D341Med (cell line): ENCODE results near the gene TANGO6.

Source experiments
- DNase-seq: peaks from one replicate; pipeline ENCODE4 v3.0.0; 2012; ENCODE audit warnings: low spot score

TANGO6 gene

DNA sequence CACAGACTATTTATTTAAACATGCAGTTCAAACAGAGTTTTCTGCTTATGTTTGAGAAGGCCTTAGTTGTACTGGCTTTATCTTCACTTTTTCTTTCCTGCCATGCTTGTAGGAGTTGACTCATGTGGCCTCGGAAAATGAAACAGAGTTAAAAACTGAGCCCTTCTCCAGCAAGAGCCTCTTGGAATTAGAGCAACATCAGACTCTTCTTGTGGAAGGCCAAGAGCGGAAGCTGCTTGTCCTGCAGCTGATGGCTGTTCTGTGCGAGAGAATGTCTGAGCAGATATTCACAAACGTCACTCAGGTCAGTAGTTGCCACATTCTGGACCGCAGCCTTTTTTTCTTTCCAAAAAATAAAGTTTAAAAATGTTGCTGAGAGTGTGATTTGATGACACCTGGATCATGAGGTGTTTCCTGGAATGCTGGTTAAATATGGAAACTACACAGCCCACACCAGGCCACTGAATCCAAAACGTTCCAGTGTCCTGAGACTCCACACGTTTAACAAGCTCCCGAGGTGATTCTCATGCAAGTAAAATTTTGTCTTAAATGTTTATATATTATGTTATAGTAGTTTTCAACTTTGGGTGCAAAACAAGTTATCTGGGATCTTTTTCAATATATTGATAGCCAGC, 65.9 kb downstream of the TANGO6 start:
- no peak for DNase-seq

DNA sequence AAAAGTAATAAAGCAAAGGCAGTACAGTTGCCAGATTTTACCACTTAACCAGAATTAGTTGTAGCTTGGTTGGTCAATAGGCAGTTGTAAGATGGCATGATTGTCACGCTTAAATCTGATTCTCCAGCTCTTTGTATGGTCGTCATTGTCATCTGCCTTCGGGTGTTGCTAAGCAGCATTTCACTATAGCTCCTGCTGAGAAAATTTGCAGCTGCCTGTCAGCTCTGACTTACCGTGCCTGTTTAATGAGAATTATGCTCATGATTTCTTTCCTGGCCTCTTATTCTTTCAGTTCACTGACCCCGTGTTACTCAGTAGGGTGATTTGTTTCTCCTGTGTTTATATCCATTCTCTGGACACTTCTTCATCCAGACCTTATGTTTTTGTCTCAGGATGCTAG, 66.7 kb downstream of the TANGO6 start:
- DNase-seq: no peak

DNA sequence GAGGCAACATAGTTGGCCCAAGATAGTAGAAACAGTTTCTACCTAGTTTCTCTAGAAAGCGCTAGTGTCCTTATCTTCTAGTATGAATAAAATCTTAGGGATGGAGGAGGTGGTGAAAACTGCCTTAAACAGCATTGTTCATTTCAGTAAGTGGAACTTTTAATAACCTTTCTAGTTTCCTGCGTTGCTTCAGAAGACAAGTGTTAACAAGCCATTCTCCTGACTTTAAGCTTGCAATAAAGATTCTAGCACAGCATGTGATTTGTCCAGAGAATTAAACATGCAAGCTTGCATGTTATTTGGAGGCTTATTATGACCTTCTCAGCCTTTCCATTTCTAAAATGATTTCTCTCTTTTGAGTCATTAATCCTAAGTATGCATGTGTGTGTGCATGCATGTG, 72.3 kb downstream of the TANGO6 start:
- no peak for DNase-seq

DNA sequence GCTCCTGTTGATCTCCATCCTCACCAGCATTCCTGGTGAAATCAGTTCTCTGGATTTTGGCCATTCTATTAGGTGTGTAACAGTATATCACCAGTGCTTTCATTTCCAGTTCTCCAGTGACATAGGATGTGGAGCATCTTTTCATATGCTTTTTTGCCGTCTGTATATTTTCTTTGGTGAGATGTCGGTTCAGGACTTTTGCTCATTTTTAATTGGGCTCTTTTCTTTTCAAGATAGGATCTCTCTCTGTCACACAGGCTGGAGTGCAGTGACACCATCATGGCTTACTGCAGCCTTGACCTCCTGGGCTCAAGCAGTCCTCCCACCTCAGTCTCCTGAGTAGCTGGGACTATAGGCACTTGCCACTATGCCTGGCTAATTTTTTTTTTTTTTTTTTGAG, 74.2 kb downstream of the TANGO6 start:
- DNase-seq: no peak

DNA sequence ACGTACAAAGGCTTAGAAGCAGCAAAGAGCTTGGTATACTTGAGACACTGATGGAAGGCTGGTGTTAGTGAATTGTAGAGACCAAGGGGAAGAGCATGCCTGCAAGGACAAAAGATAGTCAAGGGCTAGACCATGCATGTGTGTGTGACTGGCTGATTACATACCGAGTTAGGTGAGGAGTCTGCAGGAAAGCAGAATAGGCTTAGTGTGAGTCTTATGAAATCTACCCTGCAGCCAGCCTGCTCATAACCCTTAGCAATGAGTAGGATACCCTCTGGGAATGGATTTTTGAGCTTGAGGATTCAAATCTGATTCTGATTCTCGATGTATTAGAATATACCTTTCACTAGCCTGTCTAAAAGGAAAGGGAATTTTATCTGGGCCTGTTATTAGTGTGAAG, 77.0 kb downstream of the TANGO6 start:
- no peak for DNase-seq

DNA sequence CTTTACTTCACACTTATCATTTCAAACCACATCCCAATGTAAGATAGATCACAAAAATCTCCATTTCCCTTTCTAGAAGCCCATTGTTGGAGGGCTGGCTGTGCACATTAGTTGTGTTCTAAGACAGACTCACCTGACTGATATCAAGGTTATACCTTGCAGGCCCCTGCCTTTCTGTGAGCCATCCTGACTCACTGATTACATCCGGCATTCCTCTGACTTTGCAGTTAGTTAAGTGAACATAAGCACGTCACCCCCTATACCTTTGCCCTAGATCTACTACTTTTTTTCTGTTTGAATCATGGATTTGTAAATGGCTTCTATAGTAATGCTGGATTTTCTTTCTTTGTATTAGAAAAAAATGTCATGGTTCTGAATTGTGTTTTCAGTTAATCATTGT, 78.3 kb downstream of the TANGO6 start:
- DNase-seq: no peak

DNA sequence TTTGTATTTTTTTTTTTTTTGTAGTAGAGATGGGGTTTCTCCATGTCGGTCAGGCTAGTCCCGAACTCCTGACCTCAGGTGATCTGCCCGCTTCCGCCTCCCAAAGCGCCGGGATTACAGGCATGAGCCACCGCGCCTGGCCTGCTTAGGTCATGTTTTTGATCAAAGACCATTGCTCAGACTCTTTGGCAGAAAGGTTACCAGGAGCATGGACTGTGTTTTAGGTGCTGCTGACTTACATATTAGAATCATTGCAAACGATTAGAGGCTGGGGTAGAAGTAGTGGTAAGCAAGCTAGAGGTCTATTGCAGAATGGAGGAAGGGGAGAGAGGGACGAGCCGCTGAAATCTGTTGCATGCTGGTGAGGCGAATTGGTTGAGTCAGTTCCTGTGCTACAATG, 79.8 kb downstream of the TANGO6 start:
- DNase-seq: no peak

DNA sequence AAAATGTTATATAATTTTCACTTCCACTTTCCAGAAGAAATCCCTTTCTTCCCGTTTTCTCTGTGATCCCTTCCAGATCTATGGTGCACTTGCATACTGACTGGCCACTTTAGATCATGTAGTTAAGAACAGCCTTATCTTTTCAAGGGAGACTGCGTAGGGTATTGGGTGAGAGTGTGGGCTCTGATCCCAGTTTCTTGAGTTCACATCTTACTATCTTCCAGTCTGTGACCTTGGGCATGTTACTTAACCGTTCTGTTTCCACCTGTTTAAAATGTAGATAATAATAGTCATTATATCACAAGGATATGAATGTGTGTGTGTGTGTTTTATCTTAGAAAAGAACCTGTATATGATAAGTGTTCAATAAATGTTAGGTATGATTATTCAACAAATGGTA, 83.7 kb downstream of the TANGO6 start:
- DNase-seq: no peak

DNA sequence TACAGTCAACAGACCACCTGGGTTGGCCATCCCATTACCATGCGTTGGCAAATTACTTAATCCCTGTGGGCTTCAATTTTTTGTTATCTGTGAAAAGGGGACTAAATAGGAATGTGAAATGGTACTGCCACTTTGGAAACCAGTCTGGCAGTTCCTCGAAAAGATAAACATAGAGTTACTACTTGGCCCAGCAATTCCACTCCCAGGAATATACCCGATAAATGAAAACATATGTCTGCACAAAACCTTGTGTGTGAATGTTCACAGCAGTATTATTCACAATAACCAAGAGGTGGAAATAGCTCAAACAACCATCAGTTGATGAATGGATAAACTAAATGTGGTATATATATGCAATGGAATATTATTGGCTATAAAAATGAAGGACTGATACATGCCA, 87.9 kb downstream of the TANGO6 start:
- no peak for DNase-seq

DNA sequence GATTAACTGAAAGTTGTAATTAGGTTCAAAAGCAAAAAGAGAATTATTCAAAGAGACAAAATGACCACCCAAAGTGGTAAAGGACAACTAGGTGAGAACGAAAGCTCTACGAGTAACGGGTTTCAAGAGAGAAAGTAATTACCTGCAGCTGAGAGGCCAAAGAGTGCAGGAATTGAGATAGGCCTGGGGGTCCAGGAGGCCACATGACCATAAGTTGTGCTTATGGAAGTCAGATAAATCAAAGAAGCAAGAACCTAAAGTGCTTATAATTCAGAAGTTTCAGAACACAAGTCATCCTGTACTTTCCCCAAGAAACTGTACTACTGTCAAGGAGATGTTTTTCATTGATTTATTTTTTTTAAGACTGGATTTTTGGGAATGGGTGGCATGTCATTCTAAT, 91.1 kb downstream of the TANGO6 start:
- DNase-seq: no peak

DNA sequence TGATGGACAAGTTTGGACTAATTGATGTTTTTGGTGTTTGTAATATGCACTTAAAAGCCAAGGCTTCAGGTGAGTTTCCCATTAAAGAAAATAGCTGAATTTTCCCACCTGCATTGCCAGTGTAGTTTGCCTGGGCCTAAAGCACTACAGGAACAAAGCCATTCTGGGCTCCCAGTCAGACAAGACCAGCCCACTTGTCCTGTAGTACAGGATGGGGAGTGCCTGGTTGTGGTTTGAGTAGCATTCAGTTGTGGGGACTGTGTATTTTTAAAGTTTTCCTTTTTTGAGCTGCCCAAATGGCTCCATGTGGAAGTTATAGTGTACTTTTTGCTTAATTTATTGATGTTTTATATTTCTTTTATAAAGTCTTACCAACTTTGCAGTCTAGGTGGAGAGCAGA, 91.7 kb downstream of the TANGO6 start:
- DNase-seq: no peak

DNA sequence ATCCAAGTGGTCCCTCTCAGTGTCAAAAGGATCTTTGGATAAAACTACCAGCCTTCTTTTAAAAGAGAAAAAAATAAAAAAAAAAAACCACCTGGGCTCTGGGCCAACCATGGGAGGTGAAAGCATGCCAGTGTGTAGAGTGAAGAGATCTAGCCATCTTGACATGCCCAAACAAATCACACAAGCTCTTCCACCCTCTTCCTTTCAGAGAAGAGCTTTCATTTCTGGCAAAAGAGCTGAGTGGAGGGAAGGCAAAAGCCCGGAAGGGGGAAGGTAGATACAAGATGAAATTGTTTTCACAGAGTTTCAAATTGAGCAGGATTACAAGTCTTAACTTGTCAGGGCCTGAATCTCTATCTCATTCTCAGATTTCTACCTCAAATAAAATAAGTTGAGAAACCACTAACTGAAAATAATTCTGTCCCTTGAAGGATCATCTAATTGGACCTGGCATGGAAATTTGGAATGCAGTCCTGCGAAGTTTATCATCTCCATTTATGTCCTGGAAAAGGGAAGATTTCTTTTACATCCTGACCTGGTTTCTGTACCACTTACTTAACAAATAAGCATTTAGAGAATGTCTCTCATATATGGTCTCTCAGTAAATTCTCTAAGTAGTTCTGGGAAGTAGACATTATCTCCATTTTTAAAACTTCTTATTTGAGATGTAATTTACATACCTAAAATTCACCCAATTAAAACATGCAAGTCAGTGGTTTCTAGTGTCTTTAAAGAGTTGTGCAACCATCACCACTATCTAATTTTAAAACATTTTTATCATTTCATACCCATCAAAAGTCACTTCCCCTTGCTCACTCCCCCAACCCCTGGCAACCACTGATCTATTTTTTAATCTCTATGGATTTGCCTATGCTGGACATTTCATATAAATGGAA, 93.7 kb downstream of the TANGO6 start:
- no peak for DNase-seq

DNA sequence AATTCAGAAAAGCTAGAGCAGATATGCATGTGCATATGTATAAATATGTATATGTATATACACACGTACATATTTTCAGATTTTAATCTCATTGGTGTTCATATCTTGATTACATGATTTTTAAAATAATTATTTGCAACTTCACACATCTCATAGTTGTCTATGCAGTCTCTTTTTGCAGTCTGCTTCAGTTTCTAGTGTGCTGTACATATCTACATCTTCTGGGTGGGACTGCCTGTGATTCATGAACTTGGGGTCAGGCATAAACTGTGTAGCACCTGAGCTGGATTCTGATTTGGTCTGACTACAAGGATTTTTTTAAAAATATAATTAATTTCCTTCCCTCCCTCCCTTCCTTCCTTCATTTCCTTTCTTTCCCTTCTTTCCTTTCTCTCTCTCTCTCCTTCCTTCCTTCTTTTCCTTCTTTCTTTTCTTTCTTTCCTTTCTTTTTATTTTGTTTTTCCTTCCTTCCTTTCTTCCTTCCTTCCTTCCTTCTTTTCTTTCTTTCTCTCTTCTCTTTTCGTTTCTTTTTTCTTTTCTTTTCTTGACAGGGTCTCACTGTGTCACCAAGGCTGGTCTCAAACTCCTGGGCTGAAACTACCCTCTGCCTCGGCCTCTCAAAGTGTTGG, 96.5 kb downstream of the TANGO6 start:
- DNase-seq: no peak

DNA sequence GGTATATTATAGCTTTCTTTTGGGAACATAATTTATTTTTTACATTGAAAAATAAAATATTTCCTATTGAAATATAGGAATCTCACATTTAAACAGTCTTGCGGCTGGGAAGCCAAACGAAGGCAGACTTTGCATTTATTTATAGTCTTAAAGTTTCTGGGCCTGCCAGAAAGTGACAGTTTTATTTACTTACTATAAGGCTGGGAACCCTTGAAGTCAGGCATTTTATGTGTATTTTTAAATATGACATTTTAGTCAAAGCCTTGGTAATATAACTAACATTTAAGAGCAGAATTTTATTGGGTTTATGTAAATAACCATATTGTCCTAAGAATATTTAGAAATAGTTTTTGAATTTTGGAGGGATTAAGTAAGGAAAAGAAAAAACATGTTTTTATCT, 97.5 kb downstream of the TANGO6 start:
- DNase-seq: no peak

DNA sequence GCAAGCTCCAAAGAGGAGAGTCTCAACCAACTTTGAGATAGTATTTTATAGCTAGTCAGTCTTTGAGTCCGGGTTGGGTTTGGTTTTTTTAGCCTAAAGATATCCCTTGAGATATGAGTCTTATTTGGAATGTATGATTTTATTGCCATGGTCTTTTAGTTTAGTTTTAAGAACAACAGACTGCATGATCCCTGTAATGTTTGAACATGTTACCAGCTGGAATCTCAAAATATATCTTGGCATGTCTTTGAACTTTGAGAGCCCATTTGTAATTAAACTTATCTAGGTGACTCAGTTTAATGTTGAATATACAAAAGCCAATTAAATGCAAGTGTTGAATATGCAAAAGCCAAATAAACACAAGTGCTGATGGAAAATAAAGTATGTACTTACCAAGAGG, 100.6 kb downstream of the TANGO6 start:
- no peak for DNase-seq

DNA sequence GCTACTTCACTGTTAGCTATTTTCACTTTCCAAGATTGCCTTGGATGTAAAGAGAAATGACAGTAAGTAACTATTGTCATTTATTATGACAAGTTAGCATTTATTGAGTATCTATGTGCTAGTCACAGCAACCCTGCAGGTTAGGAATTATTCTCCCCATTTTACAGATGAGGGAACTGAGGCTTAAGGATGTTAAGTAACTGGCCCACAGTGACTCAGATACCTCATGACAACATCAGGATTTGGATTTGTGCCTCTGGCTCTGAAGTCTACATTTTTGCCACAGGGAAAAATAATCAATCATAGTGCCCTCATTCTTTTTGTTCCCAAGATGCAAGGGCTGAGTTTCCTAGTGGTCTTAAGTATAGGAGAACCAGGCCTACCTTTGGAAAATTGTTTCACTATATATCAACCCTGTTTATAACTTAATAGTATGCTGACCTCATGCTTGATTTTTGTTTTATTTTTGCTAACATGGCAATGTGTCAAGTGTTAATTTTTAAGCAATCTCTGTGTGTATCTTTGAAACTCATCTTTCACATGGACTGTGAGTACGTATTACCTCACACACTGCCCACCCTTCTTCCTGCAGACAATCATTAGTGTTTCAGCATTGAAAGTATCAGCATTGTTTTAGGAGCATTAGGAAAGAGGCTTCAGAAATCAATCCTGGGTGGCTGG, 105.0 kb downstream of the TANGO6 start:
- no peak for DNase-seq

DNA sequence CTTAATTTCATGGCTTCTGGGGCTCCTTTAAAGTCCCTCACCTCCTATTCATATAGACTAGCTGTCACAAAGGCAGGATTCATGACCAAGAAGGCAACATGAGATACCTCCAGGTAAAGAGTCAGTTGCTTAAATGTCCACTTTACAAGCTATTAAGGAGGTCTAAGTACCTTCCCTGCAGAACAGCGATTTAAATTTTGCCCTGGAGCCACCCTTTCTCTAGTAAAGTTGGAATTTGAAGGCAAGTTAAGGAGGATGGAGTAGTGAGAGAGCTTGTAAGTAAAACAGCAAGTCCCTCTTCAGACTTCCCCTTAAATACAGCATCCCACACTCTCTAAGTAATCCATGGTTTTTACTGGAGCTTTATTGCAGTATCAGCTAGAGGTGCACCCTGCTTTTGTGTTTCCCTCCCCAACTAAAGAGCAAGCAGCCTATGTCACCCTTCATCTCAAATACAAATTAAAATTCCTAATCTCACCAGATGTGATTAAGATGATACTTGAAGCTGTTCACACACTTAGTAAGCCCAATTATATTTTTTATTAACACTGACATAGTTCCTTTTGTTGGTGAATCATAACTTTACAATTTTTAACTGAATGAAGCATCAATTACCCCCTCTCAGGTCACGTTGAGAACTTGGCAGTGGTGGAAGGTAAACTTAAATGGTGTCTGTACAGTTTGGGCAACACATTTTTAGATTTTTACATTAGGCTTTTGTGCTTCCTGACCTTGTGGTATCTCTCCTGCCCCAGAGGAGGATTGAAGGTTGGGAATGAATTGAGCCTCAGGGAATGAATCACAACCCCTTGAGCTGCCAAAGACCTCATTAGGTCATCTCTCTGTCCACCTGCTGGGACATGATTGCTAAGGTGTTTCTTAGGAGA, 108.9 kb downstream of the TANGO6 start:
- DNase-seq: no peak

DNA sequence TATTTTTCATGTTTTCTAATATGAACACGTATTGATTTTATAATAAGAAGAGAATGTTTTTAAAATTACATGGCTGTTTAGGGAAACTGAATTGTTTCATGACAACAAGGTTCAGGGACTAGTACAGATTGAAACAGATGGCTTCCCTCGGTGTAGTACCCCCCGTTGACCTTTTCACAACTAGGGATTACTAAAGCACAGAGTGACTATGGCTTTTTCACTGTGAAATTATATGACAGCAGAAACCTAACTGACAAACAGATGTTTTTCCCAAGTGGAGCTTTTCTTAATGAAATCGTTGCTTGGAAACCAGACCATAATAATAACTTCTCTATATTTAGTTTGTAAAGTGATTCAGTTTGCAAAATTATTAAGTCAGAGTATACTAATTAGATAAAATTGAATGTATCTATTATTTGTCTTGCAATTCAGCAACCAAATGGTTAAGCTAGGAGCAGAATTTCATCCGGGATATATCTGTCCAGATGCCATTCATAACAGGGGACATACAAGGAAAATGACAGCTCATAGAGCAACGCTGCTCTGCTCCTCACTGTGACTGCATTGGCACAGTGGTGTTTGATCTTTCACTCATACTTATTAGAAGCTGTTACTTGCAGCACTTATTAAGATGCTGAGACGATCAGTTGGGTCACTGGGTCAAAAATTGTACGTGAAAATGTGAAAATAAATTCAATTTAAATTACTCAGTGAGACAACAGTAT, 111.7 kb downstream of the TANGO6 start:
- DNase-seq: no peak

DNA sequence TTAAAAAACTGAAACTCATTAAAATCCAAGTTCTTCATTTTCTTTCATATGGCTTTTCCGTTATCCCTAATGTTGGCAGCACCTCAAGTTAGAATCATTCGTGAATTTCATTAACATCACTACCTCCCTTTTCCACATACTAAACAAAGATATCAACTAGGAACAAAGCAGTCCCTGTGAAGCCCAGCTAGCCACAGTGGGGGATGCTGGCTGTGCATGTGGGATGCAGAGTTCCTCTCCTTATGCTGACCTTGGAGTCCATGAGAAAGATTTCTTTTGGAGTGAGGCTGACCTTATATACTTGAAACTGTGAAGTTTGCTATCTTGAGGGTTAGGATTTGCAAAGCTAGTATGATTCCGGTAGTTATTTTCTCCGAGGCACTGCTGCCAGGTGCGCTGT, 117.6 kb downstream of the TANGO6 start:
- no peak for DNase-seq

DNA sequence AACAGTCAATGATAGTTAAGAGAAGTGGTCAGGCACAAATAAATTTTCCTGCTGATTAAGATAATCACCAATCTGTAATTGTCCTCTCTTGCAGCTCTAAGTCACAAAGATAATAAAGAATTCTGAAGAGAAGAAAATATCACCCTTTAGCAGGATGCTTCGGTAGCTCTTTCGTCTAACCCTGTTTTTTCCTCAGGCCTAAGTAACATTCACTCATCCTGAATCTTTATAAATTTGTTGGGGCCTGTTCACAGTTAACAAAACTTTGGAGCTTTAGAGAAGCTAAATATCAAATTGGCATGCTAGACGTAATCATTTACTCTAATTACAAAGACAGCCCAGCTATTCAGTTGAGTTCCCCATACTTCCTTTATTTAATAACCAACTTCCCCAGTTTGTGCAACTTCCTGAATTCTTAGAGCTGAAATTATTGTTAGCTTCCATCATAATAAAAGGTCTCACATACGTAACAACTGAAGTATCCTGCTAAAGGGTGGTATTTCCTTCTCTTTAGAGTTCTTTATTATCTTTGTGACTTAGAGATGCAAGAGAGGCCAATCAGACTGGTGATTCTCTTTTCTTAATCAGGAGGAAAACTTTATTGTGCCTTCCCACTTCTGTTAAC, 118.6 kb downstream of the TANGO6 start:
- DNase-seq: no peak

DNA sequence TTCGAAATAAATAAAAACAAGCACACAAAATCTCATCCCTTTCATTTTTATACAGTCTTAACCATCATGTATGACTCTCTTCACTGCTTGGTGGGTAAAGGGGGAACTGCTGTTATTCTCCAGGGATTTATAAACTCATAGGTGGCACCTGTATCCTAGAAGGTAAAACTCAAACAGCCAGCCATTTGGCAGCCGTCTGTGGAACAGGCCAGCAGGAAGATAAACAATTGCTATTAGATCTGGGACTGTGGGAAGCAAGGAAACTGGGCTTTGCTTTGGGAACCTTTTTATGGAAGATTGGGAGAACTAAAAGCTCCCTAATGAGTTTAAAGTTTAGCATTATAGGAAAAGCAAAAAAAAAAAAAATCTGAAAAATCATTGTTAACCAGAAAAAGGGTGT, 126.0 kb downstream of the TANGO6 start:
- DNase-seq: no peak
